OCI-LY7 (cell line): Measurements from ENCODE around the gene GRAMD2B. TPM values are rescaled to one million over a fixed set of nuclear protein-coding genes. Genes with fewer than 3 reads are reported as not detected.

Experiments
- BruUV-seq: library from RNA; stranded (reverse); fragments of 400-500 nt; replicated peaks from 2 replicates; lab custom pipeline; 2021; lab: Mats Ljungman, UMichigan
- CTCF ChIA-PET: fragments of 300-600 bp; sonication (Branson Sonifier 250); formaldehyde crosslinking; loops from one replicate; lab custom pipeline; 2022; ENCODE audit warnings: antibody characterized with exemption; ENCODE audit not compliant: unreplicated experiment; lab: Charles Lee
- POLR2A ChIA-PET: fragments of 300-600 bp; sonication (Branson Sonifier 250); formaldehyde crosslinking; loops from one replicate; lab custom pipeline; 2022; ENCODE audit warnings: antibody characterized with exemption; lab: Charles Lee
- DNase-seq: peaks from one replicate; pipeline ENCODE4 v3.0.0-alpha.2; 2015; ENCODE audit warnings: low spot score
- H2AFZ ChIP-seq: fragments of 200-600 bp; sonication (generic), shearing (Covaris generic); 2 replicates; pipeline ENCODE4 v1.6.1; 2014; ENCODE audit warnings: mild to moderate bottlenecking, antibody characterized with exemption, low read length, moderate library complexity
- H3K27ac ChIP-seq: fragments of 200-600 bp; sonication (generic); 2 replicates; pipeline ENCODE4 v1.5.1; 2014; ENCODE audit warnings: mixed run types, low read depth, mild to moderate bottlenecking, moderate library complexity, low read length, inconsistent platforms; ENCODE audit not compliant: poor library complexity, severe bottlenecking
- H3K36me3 ChIP-seq: fragments of 200-600 bp; sonication (generic); 2 replicates; pipeline ENCODE4 v1.6.1; 2014; ENCODE audit warnings: mild to moderate bottlenecking, antibody characterized with exemption, low read length, moderate library complexity, mixed read lengths; ENCODE audit not compliant: insufficient read depth
- H3K4me1 ChIP-seq: fragments of 200-600 bp; sonication (generic); 2 replicates; pipeline ENCODE4 v1.5.1; 2014; ENCODE audit warnings: mild to moderate bottlenecking, low read length; ENCODE audit not compliant: insufficient read depth, poor library complexity, severe bottlenecking
- H3K4me2 ChIP-seq: fragments of 200-600 bp; sonication (generic); 2 replicates; pipeline ENCODE4 v1.6.1; 2014; ENCODE audit warnings: mild to moderate bottlenecking, low read length
- H3K4me3 ChIP-seq: fragments of 200-600 bp; sonication (generic); 2 replicates; pipeline ENCODE4 v1.5.1; 2014; ENCODE audit warnings: mild to moderate bottlenecking, low read depth, low read length; ENCODE audit not compliant: poor library complexity, severe bottlenecking
- H3K79me2 ChIP-seq: fragments of 200-600 bp; sonication (generic); 2 replicates; pipeline ENCODE4 v1.6.1; 2016; ENCODE audit warnings: low read depth, mild to moderate bottlenecking, low read length, moderate library complexity, mixed read lengths; ENCODE audit not compliant: insufficient read depth
- H3K9me2 ChIP-seq: fragments of 200-600 bp; sonication (generic); 2 replicates; pipeline ENCODE4 v1.6.1; 2016; ENCODE audit warnings: mild to moderate bottlenecking, low read length, mixed read lengths; ENCODE audit not compliant: insufficient read depth
- H3K9me3 ChIP-seq: fragments of 200-600 bp; sonication (generic); 2 replicates; pipeline ENCODE4 v1.6.1; 2014; ENCODE audit warnings: mild to moderate bottlenecking, mixed run types, low read length, mixed read lengths
- H4K20me1 ChIP-seq: fragments of 200-600 bp; sonication (generic); 2 replicates; pipeline ENCODE4 v1.6.1; 2014; ENCODE audit warnings: mild to moderate bottlenecking, antibody characterized with exemption, low read length, moderate library complexity, mixed read lengths; ENCODE audit not compliant: insufficient read depth
- CTCF ChIP-seq: fragments of 200-600 bp; sonication (generic); conservative IDR thresholded peaks from 2 replicates; pipeline ENCODE4 v1.5.1; 2014; ENCODE audit warnings: mild to moderate bottlenecking, antibody characterized with exemption, low read length, moderate library complexity, mixed read lengths
- EZH2phosphoT487 ChIP-seq: fragments of 200-600 bp; sonication (generic); IDR thresholded peaks from 2 replicates; pipeline ENCODE4 v1.6.1; 2018; ENCODE audit warnings: low read depth, borderline replicate concordance, mild to moderate bottlenecking, mixed run types, antibody characterized with exemption, low read length, moderate library complexity, mixed read lengths
- intact Hi-C: fragments of 100-400 bp; cut with micrococcal nuclease; formaldehyde crosslinking; loops from one replicate; pipeline ENCODE4 v1.10.0; 2022; ENCODE audit not compliant: unreplicated experiment
- total RNA-seq, 2 experiments: library from RNA; depleted of rRNA in 1 of 2; stranded (reverse); fragments of >200 nt in 1 of 2; shearing (Covaris generic) in 1 of 2; gene quantifications; 2 replicates each; pipeline ENCODE4 v1.2.3, GENCODE V29; 2014 to 2022

Gene GRAMD2B
- total RNA-seq, 2 experiments from 2014 or later: not detected

GRCh38 chr5:126538579-126538978, 115.4 kb downstream of the GRAMD2B start:
- intact Hi-C loops: loop anchor here (5.0 kb wide), 1 partner anchor 36 kb away; no protein-coding TSS in a partner anchor
- no peaks in the 10 kb centered on the region for H3K9me3 ChIP-seq
- no peaks in the 10 kb centered on the region for H3K36me3 ChIP-seq
- H2AFZ ChIP-seq: no peak overlapping the region
- peaks cover 6% of the 10 kb centered on the region for H3K4me1 ChIP-seq
- no peaks in the 10 kb centered on the region for H3K9me2 ChIP-seq
- ChIA-PET POLR2A (interaction anchor here (0.6 to 0.7 kb wide), 2 partner anchors 961 to 1125 kb away, joined by 3 read pairs; no protein-coding TSS in a partner anchor), CTCF (interaction anchor here (0.6 kb wide), 2 partner anchors 86 to 197 kb away, joined by 3 to 4 read pairs; no protein-coding TSS in a partner anchor)
- no peak for DNase-seq
- H3K4me3 ChIP-seq: no peak overlapping the region
- no peak overlapping the region for H3K27ac ChIP-seq
- H4K20me1 ChIP-seq: no peaks in the 10 kb centered on the region
- no peak overlapping the region for H3K4me2 ChIP-seq
- H3K79me2 ChIP-seq: no peaks in the 10 kb centered on the region
- no TSS peak for BruUV-seq
- no peak for TF ChIP-seq EZH2phosphoT487
- TF ChIP-seq CTCF: no peak

- H3K9me3 ChIP-seq: no peaks in the 10 kb centered on the region
- POLR2A ChIA-PET: interaction anchor here (0.6 to 1.5 kb wide), 5 partner anchors 10 to 206 kb away, joined by 3 to 9 read pairs (median 6); no protein-coding TSS in a partner anchor
- intact Hi-C loops: loop anchor here (10.0 kb wide), 1 partner anchor 954 kb away; no protein-coding TSS in a partner anchor
Observed at GRCh38 chr5:126540631-126541030, 117.4 kb downstream of the GRAMD2B start.

More at GRCh38 chr5:126540631-126541030, 117.4 kb downstream of the GRAMD2B start:
- Histone ChIP-seq H3K4me3 (no peak overlapping the region), H3K36me3 (no peaks in the 10 kb centered on the region), H3K4me1 (peaks cover 21% of the 10 kb centered on the region), H2AFZ (no peak overlapping the region), H3K9me2 (no peaks in the 10 kb centered on the region), H3K79me2 (no peaks in the 10 kb centered on the region), H4K20me1 (no peaks in the 10 kb centered on the region), H3K27ac (no peak overlapping the region), H3K4me2 (no peak overlapping the region)
- DNase-seq: no peak
- CTCF ChIA-PET: no interaction called here
- BruUV-seq: no TSS peak
- TF ChIP-seq EZH2phosphoT487: no peak
- TF ChIP-seq CTCF: no peak
